Measurements from ENCODE around the gene SORBS2. TPM values are rescaled to one million over a fixed set of nuclear protein-coding genes. Genes with fewer than 3 reads are reported as not detected.

SORBS2 gene
- total RNA-seq, 2 experiments from 2014 or later, result not detected

DNA sequence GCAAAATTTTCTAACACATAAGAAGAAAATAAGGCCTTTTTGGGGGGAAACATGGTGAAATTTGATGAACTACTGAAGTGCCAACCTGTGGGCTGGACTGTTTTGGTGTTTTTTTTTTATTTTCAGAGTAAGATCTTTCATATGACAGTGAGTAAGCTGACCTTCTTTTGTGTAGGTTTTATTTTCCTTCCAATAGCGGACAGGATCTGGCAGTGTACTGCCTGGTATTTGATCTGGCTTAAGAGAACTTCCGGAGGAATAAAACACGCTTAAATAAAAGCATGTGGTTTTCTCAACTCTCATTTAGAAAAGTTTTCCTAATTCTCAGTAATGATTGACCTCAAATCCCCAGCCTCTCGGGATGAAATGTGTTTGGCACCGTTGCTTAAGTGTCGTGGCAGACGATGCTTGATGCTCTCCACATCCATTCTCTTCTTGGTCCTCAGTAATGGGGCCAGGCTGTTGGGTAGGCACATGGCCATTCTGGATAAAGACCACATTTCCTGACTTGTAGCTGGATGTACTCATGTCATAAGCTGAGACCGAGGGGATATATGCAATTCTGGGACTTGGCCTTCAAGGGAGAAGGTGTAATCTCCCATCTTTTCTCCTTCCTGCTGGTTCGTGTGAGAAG lies 211.1 kb downstream of the SORBS2 start:
- ChIA-PET POLR2A (interaction anchor here (0.6 kb wide), 1 partner anchor 98 kb away, joined by 3 read pairs; no protein-coding TSS in a partner anchor), CTCF (no interaction called here)

DNA sequence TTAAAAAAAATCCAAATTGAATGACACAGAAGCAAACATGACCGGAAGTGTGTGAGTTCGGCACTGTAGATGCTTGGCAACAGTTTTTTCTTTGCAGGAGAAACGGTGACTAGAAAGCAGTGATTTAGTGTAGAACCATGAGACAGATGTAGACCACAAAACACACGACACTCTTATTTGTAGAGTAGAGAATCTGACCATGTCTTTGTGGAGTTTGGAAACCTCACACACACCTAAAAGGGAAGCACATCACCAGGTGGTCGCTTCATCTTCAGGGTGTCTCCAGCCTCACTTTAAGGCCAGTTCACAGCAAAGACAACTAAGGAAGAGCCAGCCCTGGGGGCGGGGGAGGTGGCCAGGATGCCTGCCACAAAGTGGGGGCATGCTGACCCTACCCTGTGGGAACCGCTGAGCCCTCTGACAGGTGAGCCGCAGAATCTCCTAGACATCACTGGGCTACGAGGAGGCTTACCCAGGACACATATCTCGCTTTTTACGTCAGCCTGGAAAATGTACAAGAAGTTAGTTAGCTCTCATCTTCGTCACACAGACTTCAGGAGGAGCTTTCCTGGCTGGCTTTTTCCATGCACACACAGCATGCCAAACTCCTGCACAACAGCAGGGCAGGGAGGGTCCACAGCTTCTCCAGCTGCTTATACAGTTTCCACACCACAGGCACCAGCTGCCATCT lies 212.3 kb downstream of the SORBS2 start:
- CTCF ChIA-PET, result no interaction called here

GRCh38 chr4:185598846-185599552 lies 213.0 kb downstream of the SORBS2 start:
- CTCF ChIA-PET, result interaction anchor here (0.5 to 1.2 kb wide), 2 partner anchors 121 to 173 kb away, joined by 3 to 5 read pairs; no protein-coding TSS in a partner anchor

More for the DNA sequence above, 212.3 kb downstream of the SORBS2 start:
- POLR2A ChIA-PET, result no interaction called here

DNA sequence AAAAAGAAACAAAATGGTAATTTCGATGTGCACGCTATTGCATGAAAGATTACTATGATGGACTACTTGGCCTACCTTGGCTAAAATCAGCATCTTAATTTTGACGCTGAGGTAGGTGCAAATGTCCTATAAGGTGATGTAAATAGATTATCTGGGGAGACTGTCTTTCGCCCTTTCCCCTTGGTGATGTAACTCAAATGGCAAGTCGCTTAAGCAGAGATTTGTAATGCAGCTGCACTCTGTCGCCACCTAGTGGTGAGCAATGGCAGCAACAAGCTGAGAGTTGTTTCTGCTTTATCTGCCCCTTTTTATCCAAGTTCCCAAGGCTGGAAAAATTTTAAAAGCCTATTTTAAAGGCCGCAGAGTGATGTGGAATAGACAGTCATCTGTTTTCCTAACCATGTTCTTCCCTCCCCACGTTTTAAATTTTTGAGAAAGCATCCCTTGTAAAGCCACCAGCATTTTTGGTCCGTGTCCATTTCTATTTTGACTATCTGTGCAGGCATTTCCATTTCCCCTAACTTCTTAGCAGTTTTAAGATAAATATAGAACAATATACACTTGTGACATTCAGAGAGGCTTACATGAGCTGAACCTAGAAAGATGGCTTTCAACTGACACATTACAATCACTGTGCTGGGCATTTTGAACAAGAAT lies 214.3 kb downstream of the SORBS2 start:
- ChIA-PET CTCF (interaction anchor here (0.5 to 1.3 kb wide), 14 partner anchors 8 to 278 kb away, joined by 3 to 6 read pairs (median 3); partner anchors contain the start of gene UFSP2), POLR2A (no interaction called here)

More at GRCh38 chr4:185598846-185599552, 213.0 kb downstream of the SORBS2 start:
- POLR2A ChIA-PET, result no interaction called here

DNA sequence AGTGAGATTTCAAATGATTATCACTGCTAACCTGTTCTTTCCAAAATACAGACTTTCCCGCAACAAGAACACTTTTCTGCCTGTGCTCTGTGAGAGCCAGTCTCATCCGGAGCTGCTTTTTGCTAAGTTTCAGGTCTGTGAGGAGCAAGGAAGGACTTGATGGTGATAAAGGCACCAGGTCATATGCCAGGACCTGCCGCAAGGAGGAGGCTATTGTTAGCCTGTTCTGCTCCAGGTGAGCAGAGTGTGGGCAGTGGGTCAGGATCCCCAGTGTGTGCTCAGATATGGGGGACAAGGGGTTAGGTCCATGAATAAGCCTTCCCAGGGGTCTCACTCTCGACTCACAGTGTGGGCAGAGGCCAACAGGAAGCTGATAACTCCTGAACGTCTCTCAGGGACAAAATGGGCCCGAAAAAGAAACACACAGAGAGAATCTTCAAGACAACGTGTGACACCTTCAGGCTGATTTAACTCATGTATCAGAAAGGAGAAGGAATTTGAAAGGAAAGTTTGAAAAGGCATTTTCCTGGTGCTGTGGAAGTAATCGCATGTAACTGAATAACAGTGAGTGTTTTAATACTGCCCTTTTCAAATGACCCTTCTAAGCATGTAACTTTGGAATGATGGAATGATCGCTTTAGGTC lies 219.0 kb downstream of the SORBS2 start:
- CTCF ChIA-PET, result interaction anchor here (0.6 to 0.7 kb wide), 2 partner anchors 9 to 164 kb away, joined by 3 to 4 read pairs; no protein-coding TSS in a partner anchor
- POLR2A ChIA-PET, result no interaction called here

- ChIA-PET CTCF (no interaction called here), POLR2A (no interaction called here)
These were observed 219.6 kb downstream of the SORBS2 start for GRCh38 chr4:185592438-185592837.

DNA sequence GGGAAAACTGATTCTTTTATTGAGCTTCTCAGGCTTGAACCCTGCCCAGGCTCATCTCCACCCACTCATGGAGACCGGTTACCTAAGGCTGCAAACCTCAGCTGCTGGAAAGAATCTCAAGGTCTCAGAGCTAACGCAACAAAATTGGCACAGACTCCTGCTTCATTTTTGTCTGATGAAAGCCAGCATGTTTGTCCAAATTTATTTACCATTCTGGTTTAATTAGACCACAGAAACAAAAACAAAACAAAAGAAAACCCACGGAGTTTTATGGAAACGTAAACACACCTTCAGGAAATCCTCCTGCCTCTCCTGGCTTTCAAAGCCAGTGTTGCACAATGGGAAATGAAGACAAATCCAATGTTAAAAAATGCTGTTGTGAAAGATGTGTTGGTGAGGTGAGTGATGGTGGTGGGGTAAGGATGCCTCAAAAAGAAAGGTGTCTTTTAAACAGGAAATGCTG lies 220.3 kb downstream of the SORBS2 start:
- CTCF ChIA-PET, result no interaction called here

DNA sequence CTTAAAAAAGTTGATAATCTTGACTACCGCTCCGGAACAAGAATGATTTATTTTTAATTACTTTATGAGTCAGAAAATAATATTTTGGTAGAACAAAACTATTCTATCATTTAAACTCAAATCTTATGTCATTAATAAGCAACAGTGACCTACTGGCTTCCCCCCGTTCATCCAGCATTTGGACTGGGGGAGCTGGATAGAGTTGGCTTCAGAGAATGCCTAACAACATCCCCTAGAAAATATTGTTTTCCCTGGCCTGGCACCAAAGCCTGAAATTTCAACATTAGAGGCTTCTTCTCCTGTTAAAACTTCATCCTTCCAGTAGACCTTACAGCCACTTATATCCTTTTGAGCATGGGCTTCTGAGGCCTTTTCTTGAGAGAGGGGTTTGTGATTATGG lies 221.0 kb downstream of the SORBS2 start:
- ChIA-PET CTCF (no interaction called here), POLR2A (no interaction called here)

More for the DNA sequence above, 220.3 kb downstream of the SORBS2 start:
- POLR2A ChIA-PET, result no interaction called here

DNA sequence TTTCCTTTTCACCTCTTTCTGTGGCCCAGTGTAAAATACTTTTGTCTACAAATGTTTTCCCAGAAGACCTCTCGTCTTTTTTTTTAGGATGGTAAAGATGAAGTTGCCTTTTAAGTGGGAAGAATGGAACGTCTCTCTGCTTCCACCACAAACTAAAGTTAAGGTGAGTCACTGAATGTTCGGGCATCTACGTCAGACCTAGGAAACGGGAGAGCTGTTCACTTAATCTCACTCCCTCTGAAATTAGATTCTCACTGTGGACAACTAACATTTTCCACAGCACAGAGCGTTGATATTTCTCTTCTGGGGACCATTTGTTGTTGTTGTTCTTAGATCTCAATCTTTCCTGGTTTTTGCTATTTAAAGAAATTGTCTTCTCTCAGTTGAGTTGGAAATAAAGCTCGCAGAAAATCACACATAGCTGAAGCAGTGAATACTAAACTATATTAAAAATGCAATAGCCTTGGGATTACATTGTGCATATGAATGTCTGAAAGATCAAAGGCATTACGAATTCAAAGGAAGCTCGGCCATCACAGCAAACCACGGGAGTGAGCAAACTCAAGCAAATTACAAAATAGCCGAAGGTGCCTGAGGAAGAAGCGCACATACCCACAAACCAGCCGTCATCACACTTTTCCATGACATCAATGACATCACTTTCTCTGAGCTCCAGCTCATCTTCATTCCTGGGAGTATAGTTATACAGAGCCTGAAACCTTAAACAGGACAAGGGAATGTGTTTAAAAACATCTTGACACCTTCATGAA lies 222.7 kb downstream of the SORBS2 start:
- ChIA-PET POLR2A (no interaction called here), CTCF (interaction anchor here (1.2 kb wide), 1 partner anchor 9 kb away, joined by 4 read pairs; no protein-coding TSS in a partner anchor)

GRCh38 chr4:185587427-185588161 lies 224.4 kb downstream of the SORBS2 start:
- ChIA-PET CTCF (no interaction called here), POLR2A (interaction anchor here (0.6 kb wide), 1 partner anchor 1003 kb away, joined by 5 read pairs; no protein-coding TSS in a partner anchor)

- ChIA-PET CTCF (no interaction called here), POLR2A (interaction anchor here (0.6 kb wide), 1 partner anchor 1002 kb away, joined by 5 read pairs; no protein-coding TSS in a partner anchor)
These were observed 225.0 kb downstream of the SORBS2 start for GRCh38 chr4:185587030-185587426.

GRCh38 chr4:185585211-185585610 lies 226.8 kb downstream of the SORBS2 start:
- POLR2A ChIA-PET, result no interaction called here

GRCh38 chr4:185583813-185584212 lies 228.2 kb downstream of the SORBS2 start:
- POLR2A ChIA-PET, result no interaction called here
- CTCF ChIA-PET, result interaction anchor here (0.7 kb wide), 1 partner anchor 9 kb away, joined by 4 read pairs; no protein-coding TSS in a partner anchor

More at GRCh38 chr4:185585211-185585610, 226.8 kb downstream of the SORBS2 start:
- CTCF ChIA-PET, result no interaction called here

DNA sequence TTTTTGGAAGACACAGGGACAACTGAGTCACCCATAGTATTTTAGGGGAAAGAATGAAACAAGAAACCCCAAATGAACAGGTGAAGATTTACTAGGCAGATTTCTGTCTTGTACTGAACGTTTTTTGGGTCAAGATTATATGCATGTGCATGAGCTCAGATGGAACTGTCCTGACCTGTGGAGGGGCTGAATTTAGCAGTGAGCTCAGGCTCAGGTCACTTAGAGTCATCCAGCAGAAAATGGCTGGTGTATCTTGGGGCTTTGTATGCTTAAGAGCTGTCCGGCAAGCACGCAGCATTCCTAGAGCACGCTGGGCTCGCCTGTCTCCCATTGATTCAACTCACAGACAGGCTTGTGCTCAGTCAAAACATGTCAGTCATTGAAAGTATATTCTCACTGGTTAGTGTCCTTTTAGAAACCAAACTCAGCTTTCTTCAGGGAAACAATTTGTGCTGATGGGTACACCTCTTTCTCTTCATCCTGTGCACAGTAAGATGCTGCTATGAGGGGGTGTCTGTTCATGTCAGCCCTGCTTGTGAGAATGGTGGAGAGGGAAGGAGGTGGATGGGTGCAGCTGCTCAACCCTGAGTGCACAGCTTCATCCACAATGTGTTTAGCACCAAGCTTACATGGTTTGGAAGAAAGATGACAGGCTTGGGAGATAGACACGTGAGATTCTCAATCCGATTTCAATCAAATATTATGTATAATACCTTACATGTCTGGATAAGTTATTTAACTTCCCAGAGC lies 229.2 kb downstream of the SORBS2 start:
- POLR2A ChIA-PET, result no interaction called here
- CTCF ChIA-PET, result interaction anchor here (1.2 kb wide), 1 partner anchor 15 kb away, joined by 3 read pairs; no protein-coding TSS in a partner anchor

GRCh38 chr4:185580699-185581098 lies 231.3 kb downstream of the SORBS2 start:
- CTCF ChIA-PET, result no interaction called here
- POLR2A ChIA-PET, result no interaction called here

- ChIA-PET POLR2A (no interaction called here), CTCF (no interaction called here)
These were observed 233.7 kb downstream of the SORBS2 start for GRCh38 chr4:185578284-185578683.

Measured in activated CD8-positive, alpha-beta memory T cell treated with anti-CD3 and anti-CD28 coated beads for 36 hours (primary cell).